PC-3 (cell line): ENCODE measurements around the gene IRX5. TPM values are rescaled to one million over a fixed set of nuclear protein-coding genes. Genes with fewer than 3 reads are reported as not detected.

Experiments
- ATAC-seq: fragments of 200-7000 bp; cut with Tn5 transposase; 2 replicates; pipeline ENCODE4 v1.9.1; 2020; ENCODE audit warnings: mild to moderate bottlenecking, moderate library complexity
- BruUV-seq: library from RNA; stranded (reverse); fragments of 400-500 nt; replicated peaks from 2 replicates; lab custom pipeline; 2021; lab: Mats Ljungman, UMichigan
- CTCF ChIA-PET: fragments of 300-600 bp; sonication (Branson Sonifier 250); formaldehyde crosslinking; loops from one replicate; lab custom pipeline; 2022; ENCODE audit warnings: antibody characterized with exemption; lab: Charles Lee
- POLR2A ChIA-PET: fragments of 300-600 bp; sonication (Branson Sonifier 250); formaldehyde crosslinking; loops from one replicate; lab custom pipeline; 2022; ENCODE audit warnings: antibody characterized with exemption; ENCODE audit not compliant: unreplicated experiment; lab: Charles Lee
- DNase-seq: peaks from one replicate; pipeline ENCODE4 v3.0.0-alpha.2; 2015
- H2AFZ ChIP-seq: fragments of 300-600 bp; sonication (generic); 2 replicates; pipeline ENCODE4 v1.6.0; 2016; ENCODE audit warnings: antibody characterized with exemption, low read length
- H3F3A ChIP-seq: fragments of 300-600 bp; sonication (generic); one replicate; pipeline ENCODE4 v1.6.0; 2017; ENCODE audit warnings: antibody characterized with exemption, low read length, control low read depth, mild to moderate bottlenecking; ENCODE audit not compliant: unreplicated experiment
- H3K27ac ChIP-seq: fragments of 300-600 bp; sonication (generic); 2 replicates; pipeline ENCODE4 v1.5.1; 2016; ENCODE audit warnings: mild to moderate bottlenecking, low read length
- H3K27me3 ChIP-seq: fragments of 300-600 bp; sonication (generic); 2 replicates; pipeline ENCODE4 v1.6.1; 2016; ENCODE audit warnings: low read length, mixed read lengths
- H3K36me3 ChIP-seq: fragments of 300-600 bp; sonication (generic); 2 replicates; pipeline ENCODE4 v1.6.1; 2016; ENCODE audit warnings: low read depth, mixed run types, low read length, mixed read lengths
- H3K4me1 ChIP-seq: fragments of 300-600 bp; sonication (generic); 2 replicates; pipeline ENCODE4 v1.5.1; 2016; ENCODE audit warnings: low read length; ENCODE audit not compliant: insufficient read depth
- H3K4me2 ChIP-seq: fragments of 300-600 bp; sonication (generic); 2 replicates; pipeline ENCODE4 v1.6.0; 2016; ENCODE audit warnings: low read length
- H3K4me3 ChIP-seq: fragments of 300-600 bp; sonication (generic); 2 replicates; pipeline ENCODE4 v1.5.1; 2016; ENCODE audit warnings: mild to moderate bottlenecking, low read length, mixed read lengths
- H3K79me2 ChIP-seq: fragments of 300-600 bp; sonication (generic); 2 replicates; pipeline ENCODE4 v1.6.1; 2017; ENCODE audit warnings: low read length, mixed read lengths
- H3K9ac ChIP-seq: fragments of 300-600 bp; sonication (generic); 2 replicates; pipeline ENCODE4 v1.6.0; 2016; ENCODE audit warnings: mild to moderate bottlenecking, low read length
- H3K9me2 ChIP-seq: fragments of 300-600 bp; sonication (generic); replicated peaks from 2 replicates; pipeline ENCODE4 v1.6.1; 2016; ENCODE audit warnings: mixed run types, low read length, mixed read lengths
- H3K9me3 ChIP-seq: fragments of 300-600 bp; sonication (generic); 2 replicates; pipeline ENCODE4 v1.6.1; 2016; ENCODE audit warnings: low read length, mixed read lengths
- H4K20me1 ChIP-seq: fragments of 300-600 bp; sonication (generic); 2 replicates; pipeline ENCODE4 v1.6.1; 2016; ENCODE audit warnings: low read length, mixed read lengths
- CTCF ChIP-seq: fragments of 300-600 bp; sonication (generic); conservative IDR thresholded peaks from 2 replicates; pipeline ENCODE4 v1.5.1; 2017; ENCODE audit warnings: antibody characterized with exemption, low read depth, mild to moderate bottlenecking, low read length
- EZH2 ChIP-seq: fragments of 300-600 bp; sonication (generic); IDR thresholded peaks from one replicate; pipeline ENCODE4 v1.6.1; 2017; ENCODE audit warnings: antibody characterized with exemption, mild to moderate bottlenecking, low read length; ENCODE audit not compliant: unreplicated experiment
- EZH2phosphoT487 ChIP-seq: fragments of 300-600 bp; sonication (generic); IDR thresholded peaks from 2 replicates; pipeline ENCODE4 v1.6.1; 2018; ENCODE audit warnings: mild to moderate bottlenecking, antibody characterized with exemption, low read length, borderline replicate concordance
- intact Hi-C: fragments of 100-400 bp; cut with micrococcal nuclease; formaldehyde crosslinking; loops from 2 replicates; pipeline ENCODE4 v1.9.0; 2023
- total RNA-seq: library from RNA; depleted of rRNA; stranded (reverse); fragments of >200 nt; gene quantifications from 2 replicates; pipeline ENCODE4 v1.2.3, GENCODE V29; 2014

IRX5 gene
- total RNA-seq, 1 experiment from 2014 or later: 0.22 TPM

DNA sequence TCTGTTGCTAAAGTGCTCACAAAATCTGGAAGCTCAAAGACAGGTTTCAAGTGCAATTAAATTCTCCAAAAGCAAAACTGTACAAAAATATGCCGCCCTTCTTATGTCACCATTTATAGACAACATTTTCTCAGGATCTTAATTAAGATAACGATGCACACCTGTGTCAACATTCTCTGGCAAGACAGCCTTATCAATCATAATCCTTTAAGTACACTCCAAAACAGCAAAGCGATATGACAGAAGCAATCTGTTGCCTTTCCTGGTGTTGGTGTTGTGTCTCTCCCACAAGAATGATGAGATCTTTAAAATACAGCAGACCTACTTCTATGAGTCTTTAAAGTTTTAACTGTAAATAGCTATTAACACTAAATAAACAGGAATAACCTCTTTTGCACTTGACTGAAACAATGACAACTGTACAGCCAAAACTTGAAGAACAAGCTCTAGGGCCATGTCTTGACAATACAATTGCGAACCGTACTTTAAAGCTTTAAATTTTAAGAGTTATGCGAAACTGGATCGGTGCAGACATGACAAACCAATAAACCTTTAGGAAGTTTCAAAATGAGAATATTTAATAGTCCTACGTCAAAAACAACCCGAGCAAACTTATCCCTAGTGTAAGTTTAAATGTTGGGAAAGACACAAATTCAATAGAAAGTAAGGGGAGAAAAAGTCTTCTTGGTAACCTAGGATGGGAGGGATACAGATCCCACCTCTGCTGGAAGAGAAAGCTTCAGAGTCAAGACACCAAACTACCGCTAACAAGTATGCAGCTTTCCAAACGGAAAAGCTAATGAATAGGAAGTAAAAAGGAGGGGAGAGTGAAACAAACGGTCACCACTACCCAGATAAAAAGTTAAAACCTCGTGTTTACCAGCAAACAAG, 3.3 kb upstream of the IRX5 start:
- no peaks in the 10 kb centered on the region for H4K20me1 ChIP-seq
- BruUV-seq: no TSS peak
- no peak overlapping the region for H3K4me3 ChIP-seq
- H3K9me2 ChIP-seq: no peaks in the 10 kb centered on the region
- ChIA-PET POLR2A (no interaction called here), CTCF (no interaction called here)
- no peak overlapping the region for H3K27ac ChIP-seq
- 0 out of 2 replicates have a peak, but pooled peaks cover 9% of the 10 kb centered on the region for H3K4me1 ChIP-seq
- DNase-seq (no peak), ATAC-seq (no peak)
- no peaks in the 10 kb centered on the region for H3K36me3 ChIP-seq
- TF ChIP-seq EZH2 (no peak), CTCF (no peak), EZH2phosphoT487 (no peak)
- intact Hi-C loops: no loop called here
- no peak overlapping the region for H3K9ac ChIP-seq
- H3K79me2 ChIP-seq: no peaks in the 10 kb centered on the region
- H3K4me2 ChIP-seq: no peak overlapping the region
- no peaks in the 10 kb centered on the region for H3F3A ChIP-seq
- H3K9me3 ChIP-seq: no peaks in the 10 kb centered on the region
- H2AFZ ChIP-seq: no peak overlapping the region
- peaks cover 60% of the 10 kb centered on the region for H3K27me3 ChIP-seq

- Histone ChIP-seq H3K27me3 (peaks cover 65% of the 10 kb centered on the region), H3F3A (no peaks in the 10 kb centered on the region), H3K4me2 (no peak overlapping the region), H3K9ac (no peak overlapping the region), H3K79me2 (no peaks in the 10 kb centered on the region), H3K9me2 (no peaks in the 10 kb centered on the region), H3K27ac (no peak overlapping the region), H3K9me3 (no peaks in the 10 kb centered on the region), H3K4me3 (no peak overlapping the region), H2AFZ (no peak overlapping the region), H3K4me1 (0 out of 2 replicates have a peak, but pooled peaks cover 9% of the 10 kb centered on the region), H3K36me3 (no peaks in the 10 kb centered on the region), H4K20me1 (no peaks in the 10 kb centered on the region)
- intact Hi-C loops: no loop called here
- TF ChIP-seq EZH2phosphoT487 (no peak), CTCF (no peak), EZH2 (no peak)
- no peak for DNase-seq
- ATAC-seq: no peak
- POLR2A ChIA-PET: no interaction called here
- no TSS peak for BruUV-seq
- CTCF ChIA-PET: no interaction called here
These were observed 2.7 kb upstream of the IRX5 start for GRCh38 chr16:54928016-54928356.
